Breast epithelium (tissue), 3 donors: ENCODE data around the gene RAB20.

Source experiments
- POLR2AphosphoS5 ChIP-seq, 3 donors: sonication (generic); formaldehyde crosslinking; IDR thresholded peaks; one replicate each; pipeline ENCODE4 v1.6.1; 2017; ENCODE audit warnings: antibody characterized with exemption in 3 of 3
- TF ChIP-seq, protein P1 (sequence below), 3 donors: fragments of 450-650 bp; IDR thresholded peaks; one replicate each; pipeline ENCODE4 v1.5.1; 2016 to 2017; ENCODE audit warnings: antibody characterized with exemption in 3 of 3, mild to moderate bottlenecking in 3 of 3, moderate library complexity in 3 of 3

DNA sequence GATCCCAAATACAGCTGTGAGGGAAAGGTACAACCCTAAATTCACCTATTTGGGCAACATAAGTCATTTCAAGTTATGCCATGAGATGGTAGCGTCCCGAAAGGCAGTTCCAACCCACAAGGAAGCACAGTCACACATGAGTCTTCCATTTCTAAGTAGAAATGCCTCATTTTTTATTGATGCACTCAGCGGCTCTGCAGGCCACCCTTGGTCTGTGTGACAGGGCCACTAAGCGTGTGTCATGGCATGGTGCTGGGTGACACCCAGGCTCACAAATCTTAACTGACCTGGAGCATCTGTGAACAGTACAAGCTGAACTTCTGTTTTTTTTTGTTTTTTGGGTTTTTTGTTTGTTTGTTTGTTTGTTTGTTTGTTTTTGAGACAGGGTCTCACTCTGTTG, 15.1 kb downstream of the RAB20 start:
- TF ChIP-seq, protein P1, sequence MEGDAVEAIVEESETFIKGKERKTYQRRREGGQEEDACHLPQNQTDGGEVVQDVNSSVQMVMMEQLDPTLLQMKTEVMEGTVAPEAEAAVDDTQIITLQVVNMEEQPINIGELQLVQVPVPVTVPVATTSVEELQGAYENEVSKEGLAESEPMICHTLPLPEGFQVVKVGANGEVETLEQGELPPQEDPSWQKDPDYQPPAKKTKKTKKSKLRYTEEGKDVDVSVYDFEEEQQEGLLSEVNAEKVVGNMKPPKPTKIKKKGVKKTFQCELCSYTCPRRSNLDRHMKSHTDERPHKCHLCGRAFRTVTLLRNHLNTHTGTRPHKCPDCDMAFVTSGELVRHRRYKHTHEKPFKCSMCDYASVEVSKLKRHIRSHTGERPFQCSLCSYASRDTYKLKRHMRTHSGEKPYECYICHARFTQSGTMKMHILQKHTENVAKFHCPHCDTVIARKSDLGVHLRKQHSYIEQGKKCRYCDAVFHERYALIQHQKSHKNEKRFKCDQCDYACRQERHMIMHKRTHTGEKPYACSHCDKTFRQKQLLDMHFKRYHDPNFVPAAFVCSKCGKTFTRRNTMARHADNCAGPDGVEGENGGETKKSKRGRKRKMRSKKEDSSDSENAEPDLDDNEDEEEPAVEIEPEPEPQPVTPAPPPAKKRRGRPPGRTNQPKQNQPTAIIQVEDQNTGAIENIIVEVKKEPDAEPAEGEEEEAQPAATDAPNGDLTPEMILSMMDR (IDR thresholded peaks at IDR 0.05), result no peak
- no peak for TF ChIP-seq POLR2AphosphoS5 (IDR thresholded peaks at IDR 0.05)
